Testis (tissue), 2 donors: ENCODE results near the gene SLC9A6.

Source experiments
- POLR2A ChIP-seq: fragments of 450-650 bp; IDR thresholded peaks from one replicate; pipeline ENCODE4 v1.6.1; 2017; ENCODE audit warnings: antibody characterized with exemption, mild to moderate bottlenecking, moderate library complexity
- TF ChIP-seq, protein P1 (sequence below), 3 experiments: fragments of 450-650 bp in 2 of 3; fragments of 200-600 bp in 1 of 3; sonication (generic) in 1 of 3; IDR thresholded peaks; one replicate each; pipeline ENCODE4 v1.5.1; 2016 to 2019; ENCODE audit warnings: antibody characterized with exemption in 3 of 3, mild to moderate bottlenecking in 2 of 3, moderate library complexity in 1 of 3

DNA sequence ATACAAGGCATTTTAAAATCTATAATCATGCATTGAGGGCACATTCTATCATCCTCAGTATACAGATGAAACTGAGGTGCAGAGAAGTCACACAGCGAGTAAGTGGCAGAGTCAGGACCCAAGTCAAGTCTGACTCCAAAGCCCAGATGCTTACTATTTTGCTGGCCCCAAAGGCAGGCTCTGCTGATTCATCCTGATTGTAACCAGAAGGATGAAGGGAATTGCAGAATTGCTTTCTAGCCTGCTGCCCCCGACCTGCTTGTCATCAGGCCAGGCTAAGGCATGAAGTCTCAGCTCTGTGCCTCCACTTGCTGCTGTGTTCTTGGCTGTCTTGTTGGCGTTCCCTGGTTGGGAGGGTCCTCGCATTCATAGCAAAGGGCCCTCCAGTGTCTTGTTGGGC lies 62.7 kb downstream of the SLC9A6 start:
- TF ChIP-seq POLR2A = no peak
- TF ChIP-seq, protein P1, sequence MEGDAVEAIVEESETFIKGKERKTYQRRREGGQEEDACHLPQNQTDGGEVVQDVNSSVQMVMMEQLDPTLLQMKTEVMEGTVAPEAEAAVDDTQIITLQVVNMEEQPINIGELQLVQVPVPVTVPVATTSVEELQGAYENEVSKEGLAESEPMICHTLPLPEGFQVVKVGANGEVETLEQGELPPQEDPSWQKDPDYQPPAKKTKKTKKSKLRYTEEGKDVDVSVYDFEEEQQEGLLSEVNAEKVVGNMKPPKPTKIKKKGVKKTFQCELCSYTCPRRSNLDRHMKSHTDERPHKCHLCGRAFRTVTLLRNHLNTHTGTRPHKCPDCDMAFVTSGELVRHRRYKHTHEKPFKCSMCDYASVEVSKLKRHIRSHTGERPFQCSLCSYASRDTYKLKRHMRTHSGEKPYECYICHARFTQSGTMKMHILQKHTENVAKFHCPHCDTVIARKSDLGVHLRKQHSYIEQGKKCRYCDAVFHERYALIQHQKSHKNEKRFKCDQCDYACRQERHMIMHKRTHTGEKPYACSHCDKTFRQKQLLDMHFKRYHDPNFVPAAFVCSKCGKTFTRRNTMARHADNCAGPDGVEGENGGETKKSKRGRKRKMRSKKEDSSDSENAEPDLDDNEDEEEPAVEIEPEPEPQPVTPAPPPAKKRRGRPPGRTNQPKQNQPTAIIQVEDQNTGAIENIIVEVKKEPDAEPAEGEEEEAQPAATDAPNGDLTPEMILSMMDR (IDR thresholded peaks at IDR 0.05) = no peak
